ENCODE measurements around the gene TXNDC8.
"Not testable (repeated sequence)": the region's sequence is repeated elsewhere in the genome, so short reads cannot be mapped to it uniquely, and the experiment has no call there.

The TXNDC8 gene

GRCh38 chr9:110319781-110320492 lies 17.7 kb downstream of the TXNDC8 start:
- Histone ChIP-seq H3K9ac (ENCODE audit: insufficient read length) (no peak overlapping the region), H3K27ac (no peak overlapping the region), H3K9me3 (ENCODE audit: low read depth, low read length) (no peaks in the 10 kb centered on the region), H3K4me3 (no peak overlapping the region), H3K36me3 (ENCODE audit: insufficient read depth, low read length) (no peaks in the 10 kb centered on the region)
- no peak for TF ChIP-seq FOXP2 (optimal IDR thresholded peaks at IDR 0.05; ENCODE audit: control extremely low read depth, extremely low read length, insufficient read depth)
- no peak for TF ChIP-seq POLR2AphosphoS5 (IDR thresholded peaks at IDR 0.05; ENCODE audit: borderline replicate concordance, low read depth, low read length)
- no peak for TF ChIP-seq EZH2 (IDR thresholded peaks at IDR 0.05)
- no peak for DNase-seq (ENCODE audit: low read depth, low spot score)

GRCh38 chr9:110317911-110318310 lies 19.8 kb downstream of the TXNDC8 start:
- H3K9ac ChIP-seq (ENCODE audit: insufficient read length): no peak overlapping the region
- no peak for DNase-seq (ENCODE audit: low read depth, low spot score)
- H3K9me3 ChIP-seq (ENCODE audit: low read depth, low read length): no peaks in the 10 kb centered on the region
- no peak overlapping the region for H3K27ac ChIP-seq
- no peak overlapping the region for H3K4me3 ChIP-seq
- TF ChIP-seq EZH2 (IDR thresholded peaks at IDR 0.05) (no peak), FOXP2 (optimal IDR thresholded peaks at IDR 0.05; ENCODE audit: control extremely low read depth, extremely low read length, insufficient read depth) (no peak)
- H3K36me3 ChIP-seq (ENCODE audit: insufficient read depth, low read length): no peaks in the 10 kb centered on the region

- Histone ChIP-seq H3K9me3 (ENCODE audit: low read depth, low read length) (no peaks in the 10 kb centered on the region), H3K27ac (no peak overlapping the region), H3K4me3 (no peak overlapping the region), H3K9ac (ENCODE audit: insufficient read length) (no peak overlapping the region), H3K36me3 (ENCODE audit: insufficient read depth, low read length) (no peaks in the 10 kb centered on the region)
- DNase-seq (ENCODE audit: low read depth, low spot score): no peak
- TF ChIP-seq EZH2 (IDR thresholded peaks at IDR 0.05) (no peak), FOXP2 (optimal IDR thresholded peaks at IDR 0.05; ENCODE audit: control extremely low read depth, extremely low read length, insufficient read depth) (no peak), POLR2AphosphoS5 (IDR thresholded peaks at IDR 0.05; ENCODE audit: borderline replicate concordance, low read depth, low read length) (no peak)
Measured at GRCh38 chr9:110316261-110317075, 21.2 kb downstream of the TXNDC8 start.

- DNase-seq (ENCODE audit: low read depth, low spot score); H3K27ac ChIP-seq: not testable (repeated sequence)
Measured at GRCh38 chr9:110311978-110312377, 25.7 kb downstream of the TXNDC8 start.

GRCh38 chr9:110309681-110310080 lies 28.0 kb downstream of the TXNDC8 start:
- no peaks in the 10 kb centered on the region for H3K36me3 ChIP-seq (ENCODE audit: insufficient read depth, low read length)
- no peak overlapping the region for H3K4me3 ChIP-seq
- no peak overlapping the region for H3K9ac ChIP-seq (ENCODE audit: insufficient read length)
- H3K27ac ChIP-seq: no peak overlapping the region
- no peaks in the 10 kb centered on the region for H3K9me3 ChIP-seq (ENCODE audit: low read depth, low read length)
- no peak for DNase-seq (ENCODE audit: low read depth, low spot score)
- no peak for TF ChIP-seq POLR2AphosphoS5 (IDR thresholded peaks at IDR 0.05; ENCODE audit: borderline replicate concordance, low read depth, low read length)
- no peak for TF ChIP-seq FOXP2 (optimal IDR thresholded peaks at IDR 0.05; ENCODE audit: control extremely low read depth, extremely low read length, insufficient read depth)
- TF ChIP-seq EZH2 (IDR thresholded peaks at IDR 0.05): no peak

More at GRCh38 chr9:110311978-110312377, 25.7 kb downstream of the TXNDC8 start:
- not testable (repeated sequence) for H3K36me3 ChIP-seq (ENCODE audit: insufficient read depth, low read length); H3K4me3 ChIP-seq; H3K9ac ChIP-seq (ENCODE audit: insufficient read length); H3K9me3 ChIP-seq (ENCODE audit: low read depth, low read length)

- no peak for DNase-seq (ENCODE audit: low read depth, low spot score)
- H3K36me3 ChIP-seq (ENCODE audit: insufficient read depth, low read length): no peaks in the 10 kb centered on the region
- no peaks in the 10 kb centered on the region for H3K9me3 ChIP-seq (ENCODE audit: low read depth, low read length)
- no peak overlapping the region for H3K9ac ChIP-seq (ENCODE audit: insufficient read length)
- no peak overlapping the region for H3K27ac ChIP-seq
- H3K4me3 ChIP-seq: no peak overlapping the region
- TF ChIP-seq FOXP2 (optimal IDR thresholded peaks at IDR 0.05; ENCODE audit: control extremely low read depth, extremely low read length, insufficient read depth) (no peak), EZH2 (IDR thresholded peaks at IDR 0.05) (no peak), POLR2AphosphoS5 (IDR thresholded peaks at IDR 0.05; ENCODE audit: borderline replicate concordance, low read depth, low read length) (no peak)
Measured at GRCh38 chr9:110308633-110309038, 29.0 kb downstream of the TXNDC8 start.

GRCh38 chr9:110307191-110307590 lies 30.5 kb downstream of the TXNDC8 start:
- no peak for DNase-seq (ENCODE audit: low read depth, low spot score)
- TF ChIP-seq EZH2 (IDR thresholded peaks at IDR 0.05) (no peak), POLR2AphosphoS5 (IDR thresholded peaks at IDR 0.05; ENCODE audit: borderline replicate concordance, low read depth, low read length) (no peak), FOXP2 (optimal IDR thresholded peaks at IDR 0.05; ENCODE audit: control extremely low read depth, extremely low read length, insufficient read depth) (no peak)
- H3K9me3 ChIP-seq (ENCODE audit: low read depth, low read length): no peaks in the 10 kb centered on the region

GRCh38 chr9:110303133-110303532 lies 34.5 kb downstream of the TXNDC8 start:
- H3K4me3 ChIP-seq: no peak overlapping the region

More at GRCh38 chr9:110307191-110307590, 30.5 kb downstream of the TXNDC8 start:
- Histone ChIP-seq H3K9ac (ENCODE audit: insufficient read length) (no peak overlapping the region), H3K27ac (no peak overlapping the region), H3K4me3 (no peak overlapping the region), H3K36me3 (ENCODE audit: insufficient read depth, low read length) (no peaks in the 10 kb centered on the region)

More at GRCh38 chr9:110303133-110303532, 34.5 kb downstream of the TXNDC8 start:
- Histone ChIP-seq H3K27ac (peak overlapping the region; percentile 46; the same call in 1 of the 2 replicates), H3K9ac (ENCODE audit: insufficient read length) (no peak overlapping the region), H3K9me3 (ENCODE audit: low read depth, low read length) (no peaks in the 10 kb centered on the region), H3K36me3 (ENCODE audit: insufficient read depth, low read length) (no peaks in the 10 kb centered on the region)
- TF ChIP-seq POLR2AphosphoS5 (IDR thresholded peaks at IDR 0.05; ENCODE audit: borderline replicate concordance, low read depth, low read length) (no peak), FOXP2 (optimal IDR thresholded peaks at IDR 0.05; ENCODE audit: control extremely low read depth, extremely low read length, insufficient read depth) (no peak), EZH2 (IDR thresholded peaks at IDR 0.05) (no peak)
- peak; percentile 20 for DNase-seq (ENCODE audit: low read depth, low spot score)

Data from SK-N-MC (cell line).